Activated CD4-positive, CD25-positive, alpha-beta regulatory T cell treated with anti-CD3 and anti-CD28 coated beads, Interleukin-2, amount 50 U/mL, for 24 hours (primary cell): ENCODE data around the gene AATK.

Experiments
- ATAC-seq, 2 donors: fragments of 150-1000 bp; cut with Tn5 transposase; one replicate each; pipeline ENCODE4 v1.10.0; 2021; ENCODE audit warnings: mild to moderate bottlenecking in 1 of 2, moderate library complexity in 1 of 2

Gene AATK

GRCh38 chr17:81166033-81166492 is at the start of gene AATK:
Gene AATK, minus strand, starts transcription at chr17:81166221. Its CDS starts 229 bp downstream, at chr17:81165992.
- ATAC-seq = no peak

GRCh38 chr17:81213978-81214377 is 48.0 kb upstream of the AATK start:
- ATAC-seq = no peak

- no peak for ATAC-seq
These were observed 46.3 kb upstream of the AATK start for GRCh38 chr17:81212365-81212764.

GRCh38 chr17:81210868-81211267 is 44.8 kb upstream of the AATK start:
- no peak for ATAC-seq

GRCh38 chr17:81210466-81210865 is 44.4 kb upstream of the AATK start:
- no peak for ATAC-seq

GRCh38 chr17:81209141-81209540 is 43.1 kb upstream of the AATK start:
- no peak for ATAC-seq

- no peak for ATAC-seq
These were observed 42.6 kb upstream of the AATK start for GRCh38 chr17:81208651-81209050.

GRCh38 chr17:81207610-81208581 is 41.9 kb upstream of the AATK start:
- ATAC-seq = no peak

GRCh38 chr17:81206657-81207056 is 40.6 kb upstream of the AATK start:
- no peak for ATAC-seq

- ATAC-seq = no peak
These were observed 40.1 kb upstream of the AATK start for GRCh38 chr17:81206166-81206565.

GRCh38 chr17:81204578-81204977 is 38.6 kb upstream of the AATK start:
- no peak for ATAC-seq

- ATAC-seq = no peak
These were observed 37.1 kb upstream of the AATK start for GRCh38 chr17:81203136-81203535.

- ATAC-seq = no peak
These were observed 36.3 kb upstream of the AATK start for GRCh38 chr17:81202318-81202717.

GRCh38 chr17:81200695-81201580 is 34.9 kb upstream of the AATK start:
- peak in 1 of 2 donors; percentile 75 for ATAC-seq

GRCh38 chr17:81200201-81200600 is 34.2 kb upstream of the AATK start:
- ATAC-seq = no peak

- no peak for ATAC-seq
These were observed 33.4 kb upstream of the AATK start for GRCh38 chr17:81199482-81199830.

- no peak for ATAC-seq
These were observed 32.9 kb upstream of the AATK start for GRCh38 chr17:81198826-81199481.

GRCh38 chr17:81197831-81198490 is 31.9 kb upstream of the AATK start:
- no peak for ATAC-seq

- no peak for ATAC-seq
These were observed 31.4 kb upstream of the AATK start for GRCh38 chr17:81197409-81197795.

GRCh38 chr17:81196505-81197408 is 30.7 kb upstream of the AATK start:
- no peak for ATAC-seq

- no peak for ATAC-seq
These were observed 30.0 kb upstream of the AATK start for GRCh38 chr17:81195941-81196495.
